NCI-H460 (cell line): ENCODE measurements around the gene PRKCA. TPM values are rescaled to one million over a fixed set of nuclear protein-coding genes. Genes with fewer than 3 reads are reported as not detected.
"Not testable (repeated sequence)": the region's sequence is repeated elsewhere in the genome, so short reads cannot be mapped to it uniquely, and the experiment has no call there.

ENCODE experiments used
- DNase-seq: peaks from one replicate; pipeline ENCODE4 v3.0.0-alpha.2; 2016; ENCODE audit warnings: low read depth; ENCODE audit errors: extremely low read depth
- total RNA-seq: library from RNA; depleted of rRNA; stranded (reverse); fragments of >200 nt; shearing (Covaris generic); gene quantifications from 2 replicates; pipeline ENCODE4 v1.2.3, GENCODE V29; 2014

The PRKCA gene
- total RNA-seq, 1 experiment from 2014 or later, result 13.6 TPM

DNA sequence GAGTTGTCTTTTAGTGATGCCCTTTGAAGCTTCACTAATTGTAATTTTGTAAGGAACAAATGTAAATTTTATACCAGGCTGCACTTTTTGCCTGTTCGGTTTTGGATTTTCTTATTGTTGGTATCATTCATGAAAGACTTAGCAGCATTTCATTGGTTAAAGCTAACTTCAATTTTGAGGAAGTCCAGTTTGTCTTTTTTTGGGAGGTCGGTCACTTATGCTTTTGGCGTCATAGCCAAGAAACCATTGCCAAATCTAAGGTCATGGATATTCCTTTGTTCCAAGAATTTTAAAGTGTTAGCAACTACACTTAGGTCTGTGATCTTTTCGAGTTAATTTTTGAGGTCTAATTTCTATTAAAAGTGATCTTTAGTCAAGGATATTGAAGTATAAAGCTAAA, 77.1 kb downstream of the PRKCA start:
- DNase-seq, result no peak

GRCh38 chr17:66379996-66380395, 77.6 kb downstream of the PRKCA start:
- DNase-seq, result no peak

- DNase-seq, result no peak
Measured at GRCh38 chr17:66381701-66382362, 79.4 kb downstream of the PRKCA start.

- no peak for DNase-seq
Measured at GRCh38 chr17:66383333-66383732, 80.9 kb downstream of the PRKCA start.

GRCh38 chr17:66386498-66387351, 84.3 kb downstream of the PRKCA start:
- no peak for DNase-seq

- DNase-seq, result no peak
Measured at GRCh38 chr17:66387392-66387981, 85.1 kb downstream of the PRKCA start.

DNA sequence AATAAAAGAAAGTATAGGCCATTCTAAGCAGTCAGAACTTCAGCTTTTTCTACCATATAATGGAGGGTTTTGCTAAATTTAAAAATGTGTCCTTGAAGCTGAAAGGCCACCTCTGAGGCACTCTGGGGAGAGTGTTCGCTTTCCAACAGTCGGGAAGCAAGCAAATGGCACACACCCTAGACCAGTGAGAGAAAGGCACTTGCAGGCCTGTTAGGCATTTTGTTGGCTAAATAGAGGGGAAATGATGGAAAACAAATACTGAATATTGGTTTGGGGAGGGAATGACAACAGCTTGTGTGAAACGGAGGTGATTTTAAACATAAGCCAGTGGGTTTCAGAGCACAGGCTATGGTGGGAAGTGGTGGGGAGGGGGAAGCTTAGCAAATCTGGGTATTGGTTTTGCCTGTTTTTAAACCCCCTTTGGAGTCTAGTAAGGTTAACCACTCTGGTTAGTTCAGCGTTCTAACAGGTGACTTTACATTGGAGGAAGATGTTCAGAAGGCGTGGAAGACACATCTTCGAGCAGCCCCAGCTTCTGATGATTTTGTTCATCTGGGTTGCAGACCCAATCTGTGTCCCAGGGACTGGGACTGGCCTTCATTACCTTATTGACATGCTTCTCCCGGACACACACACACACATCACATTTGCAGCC, 90.5 kb downstream of the PRKCA start:
- DNase-seq, result no peak

GRCh38 chr17:66395961-66396360, 93.5 kb downstream of the PRKCA start:
- no peak for DNase-seq

DNA sequence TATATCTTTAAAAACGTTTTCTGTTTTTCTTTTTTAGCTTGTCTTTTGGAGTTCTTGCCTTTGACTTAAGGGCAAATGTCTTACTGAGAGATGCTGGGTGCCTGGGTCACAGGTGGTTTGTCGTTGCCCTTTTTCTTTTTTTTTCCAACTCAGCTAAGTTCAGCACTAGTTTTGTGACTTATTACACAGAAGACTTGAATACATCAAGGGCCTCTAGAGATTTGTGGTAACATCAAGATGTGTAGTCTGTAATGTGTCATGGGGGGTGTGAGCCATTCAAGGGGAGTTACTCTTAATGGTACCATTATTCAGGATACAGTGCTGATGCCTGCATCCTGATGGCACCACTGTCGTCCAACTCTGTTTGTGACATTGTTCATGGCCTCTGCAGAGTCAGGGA, 95.1 kb downstream of the PRKCA start:
- no peak for DNase-seq

GRCh38 chr17:66398059-66398458, 95.6 kb downstream of the PRKCA start:
- DNase-seq, result no peak

DNA sequence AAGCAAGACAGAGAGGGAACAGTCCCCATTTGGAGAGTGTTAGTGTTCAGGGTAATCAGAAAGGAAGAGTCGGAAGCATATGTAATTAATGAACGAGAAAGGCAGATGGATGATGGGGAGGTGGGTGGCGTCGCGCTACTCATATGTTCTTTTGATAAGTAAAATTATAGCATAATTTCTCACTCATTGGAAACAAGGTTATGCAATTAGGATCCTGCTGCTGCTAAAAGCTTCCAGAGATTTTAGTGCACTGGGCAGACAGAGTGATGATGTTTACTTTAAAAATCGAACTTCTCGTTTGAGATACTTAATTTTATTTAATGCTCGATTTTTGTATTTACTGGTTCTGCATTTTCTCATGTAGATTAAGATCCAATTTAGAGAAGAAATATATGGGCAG, 96.2 kb downstream of the PRKCA start:
- DNase-seq, result no peak

- no peak for DNase-seq
Measured at GRCh38 chr17:66399441-66399840, 97.0 kb downstream of the PRKCA start.

GRCh38 chr17:66400041-66400688, 97.8 kb downstream of the PRKCA start:
- DNase-seq, result not testable (repeated sequence)

DNA sequence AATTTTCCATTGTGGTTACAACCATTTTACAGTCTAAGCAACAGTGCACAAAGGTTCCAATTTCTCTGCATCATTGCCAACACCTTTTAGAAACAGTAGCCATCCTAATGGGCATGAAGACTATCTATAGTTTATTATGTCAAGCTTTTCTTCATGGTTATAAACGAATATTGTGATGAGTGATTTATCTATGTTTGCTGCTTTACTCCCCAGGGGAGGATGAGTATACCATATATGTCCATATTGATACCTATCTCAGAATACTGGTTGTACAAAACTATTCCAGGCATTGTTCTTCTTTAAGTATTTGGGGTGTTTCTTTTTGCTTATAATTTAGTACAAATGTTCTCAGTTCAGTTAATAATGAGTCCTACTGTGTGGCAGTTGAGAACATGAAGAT, 98.3 kb downstream of the PRKCA start:
- DNase-seq, result no peak

GRCh38 chr17:66401364-66401763, 99.0 kb downstream of the PRKCA start:
- no peak for DNase-seq

- DNase-seq, result no peak
Measured at GRCh38 chr17:66403846-66404556, 101.6 kb downstream of the PRKCA start.

GRCh38 chr17:66405836-66406677, 103.6 kb downstream of the PRKCA start:
- no peak for DNase-seq

- DNase-seq, result no peak
Measured at GRCh38 chr17:66406701-66407644, 104.6 kb downstream of the PRKCA start.
